Medulla oblongata (tissue), 1 donor: ENCODE results near the gene ABTB1.
A peak's percentile ranks its signal among the peaks of the same experiment; 100 is the strongest.

Experiments
- DNase-seq: peaks from one replicate; pipeline ENCODE4 v3.0.0-alpha.2; 2015; ENCODE audit errors: extremely low spot score

The ABTB1 gene

DNA sequence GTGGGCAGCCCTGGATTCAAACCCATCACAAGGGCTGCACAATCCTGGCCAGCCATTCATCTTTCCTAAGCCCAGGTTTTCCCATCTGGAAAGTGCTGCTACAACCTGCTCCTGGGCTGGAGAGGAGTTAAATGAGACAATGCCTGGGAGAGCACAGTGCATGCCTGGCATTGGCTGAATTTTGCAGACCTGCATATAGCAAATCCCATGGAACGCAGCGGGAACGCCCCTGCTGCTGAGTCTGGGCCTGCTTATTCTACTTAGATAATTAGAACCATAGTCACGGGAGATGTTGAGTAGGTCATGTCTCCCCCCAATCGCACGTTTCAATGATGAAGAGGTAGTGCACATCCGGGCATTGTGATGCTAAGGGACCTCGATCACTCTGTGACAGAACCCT is 46.6 kb downstream of the ABTB1 start:
- DNase-seq = no peak

DNA sequence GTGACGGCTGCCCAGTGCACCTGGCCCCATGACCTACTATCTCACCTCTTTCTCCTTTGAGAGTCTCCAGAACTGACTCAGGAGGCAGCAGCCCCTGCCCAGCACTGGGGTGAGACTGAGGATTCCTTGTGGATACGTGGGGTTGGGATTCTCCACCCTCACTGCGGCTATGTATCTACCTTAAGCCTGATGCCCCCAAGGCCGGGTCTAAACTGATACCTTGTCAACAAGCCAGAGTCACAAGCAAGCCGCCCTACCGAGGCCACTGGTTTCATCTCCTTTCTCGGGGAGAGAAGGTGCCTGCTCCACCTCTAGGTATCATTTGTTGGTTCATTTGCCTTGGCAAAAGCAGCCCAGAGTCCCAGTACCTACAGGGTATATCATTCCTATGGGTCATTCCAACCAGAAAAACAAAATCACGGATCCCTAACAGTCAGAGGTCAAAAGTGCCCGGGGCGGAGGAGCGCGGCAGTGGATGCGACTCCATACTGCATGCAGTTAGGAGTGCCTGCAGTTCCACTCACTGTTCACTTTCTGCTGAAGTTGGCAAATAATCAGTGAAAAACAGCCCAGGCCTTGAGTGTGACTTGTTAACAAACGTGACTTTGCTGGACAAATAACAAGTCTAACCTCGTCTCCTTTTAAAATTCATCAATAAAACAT is 47.5 kb downstream of the ABTB1 start:
- no peak for DNase-seq

DNA sequence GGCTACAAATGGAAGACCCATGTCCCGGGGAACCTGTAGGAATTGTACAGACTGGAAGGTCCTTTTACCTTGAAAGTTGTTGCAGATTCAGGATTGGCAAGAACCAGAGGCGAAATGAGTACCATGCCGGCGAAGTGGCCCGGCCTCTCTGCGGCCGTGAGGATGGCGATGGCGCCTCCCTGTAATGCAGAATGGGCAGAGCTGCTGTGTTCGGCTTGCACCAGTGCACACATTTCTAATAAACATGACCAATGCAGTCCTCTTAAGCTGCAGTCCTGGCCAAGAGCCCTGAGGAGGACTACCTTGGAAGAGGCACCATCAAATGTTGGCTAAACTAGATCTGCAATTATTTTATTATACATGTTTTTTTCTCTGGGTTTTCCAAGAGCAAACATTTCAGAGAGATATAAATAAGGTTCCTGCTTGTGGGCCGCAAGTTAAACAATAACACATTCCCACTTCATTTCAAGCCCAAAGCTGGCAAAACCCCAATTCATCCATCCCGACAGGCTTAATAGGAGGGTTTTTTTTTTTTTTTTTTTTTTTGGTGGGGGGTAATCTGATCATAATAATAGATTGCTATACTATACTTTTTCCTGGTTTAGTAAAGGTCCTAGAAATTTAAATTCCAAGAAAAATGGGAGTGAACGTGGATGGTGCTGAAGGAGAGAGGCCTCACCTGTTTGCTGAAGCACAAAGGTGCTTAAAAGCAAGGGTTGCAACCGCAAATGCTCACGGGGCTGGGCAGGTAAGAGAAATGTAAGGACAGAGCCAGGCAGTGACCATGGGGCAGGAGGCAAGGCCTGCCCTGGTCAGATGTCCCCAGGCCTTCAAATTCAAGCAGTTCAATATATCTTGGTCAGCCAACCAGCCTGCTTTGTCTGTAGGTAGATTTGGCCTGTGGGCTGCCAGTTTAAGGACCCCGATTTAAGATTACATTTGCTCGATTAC is 48.5 kb downstream of the ABTB1 start:
- DNase-seq = no peak

DNA sequence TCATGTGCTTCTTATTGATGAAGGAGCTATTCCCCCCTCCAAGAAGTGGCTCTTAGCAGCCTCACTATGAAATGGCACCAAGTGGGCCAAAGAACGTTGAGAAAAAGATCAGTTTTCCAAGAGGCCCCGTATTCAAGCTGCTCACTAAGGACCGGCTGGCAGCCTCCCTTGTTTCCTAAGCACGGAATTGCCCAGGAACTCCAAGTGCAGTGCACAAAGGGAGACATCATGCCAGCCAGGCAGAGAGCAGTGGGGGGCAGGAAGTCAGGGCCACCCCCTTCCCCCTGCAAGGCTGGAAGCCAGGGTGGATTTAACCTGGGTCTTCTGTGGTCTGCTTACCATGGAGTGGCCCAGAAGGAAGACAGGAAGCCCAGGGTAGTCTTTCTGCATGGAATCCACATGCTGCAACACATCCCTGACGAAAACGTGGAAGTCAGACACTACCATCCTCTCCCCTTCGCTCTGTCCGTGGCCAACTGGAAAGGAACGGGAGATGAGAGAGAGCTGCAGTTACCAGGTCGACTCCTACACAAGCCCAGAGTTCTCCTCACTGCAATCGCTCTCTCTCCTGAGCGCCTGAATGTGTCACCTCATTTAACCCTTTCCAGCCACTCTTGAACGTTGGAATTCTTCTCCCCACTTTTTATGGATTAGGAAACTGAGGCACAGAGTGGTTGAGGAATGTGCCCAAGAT is 49.5 kb downstream of the ABTB1 start:
- DNase-seq = no peak

DNA sequence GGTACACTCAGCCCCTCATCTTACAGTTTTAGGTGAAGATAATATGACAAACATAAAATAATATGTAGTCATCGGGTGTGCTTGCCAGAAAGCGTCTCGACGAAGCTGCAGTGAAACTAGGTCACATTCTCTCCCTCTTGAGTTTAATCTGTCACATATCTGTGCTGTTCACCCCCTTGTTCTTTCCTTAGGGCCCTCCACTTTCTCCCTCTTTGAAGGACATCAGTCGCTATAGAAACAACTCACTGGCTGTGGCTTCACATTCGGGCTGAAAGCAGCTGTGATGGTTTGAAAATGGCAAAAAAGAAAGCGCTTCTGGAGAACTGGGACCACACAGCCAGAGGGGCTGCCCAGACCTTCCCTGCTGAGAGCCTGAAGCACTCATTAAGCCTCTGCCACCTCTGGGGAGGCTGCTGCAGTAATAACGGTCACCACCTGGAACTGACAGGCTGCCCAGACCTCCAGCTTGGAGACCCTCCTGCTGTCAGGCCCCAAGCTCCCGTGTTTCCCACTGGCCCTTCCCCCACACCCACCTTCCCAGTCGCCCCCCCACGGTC is 50.3 kb downstream of the ABTB1 start:
- DNase-seq = no peak

DNA sequence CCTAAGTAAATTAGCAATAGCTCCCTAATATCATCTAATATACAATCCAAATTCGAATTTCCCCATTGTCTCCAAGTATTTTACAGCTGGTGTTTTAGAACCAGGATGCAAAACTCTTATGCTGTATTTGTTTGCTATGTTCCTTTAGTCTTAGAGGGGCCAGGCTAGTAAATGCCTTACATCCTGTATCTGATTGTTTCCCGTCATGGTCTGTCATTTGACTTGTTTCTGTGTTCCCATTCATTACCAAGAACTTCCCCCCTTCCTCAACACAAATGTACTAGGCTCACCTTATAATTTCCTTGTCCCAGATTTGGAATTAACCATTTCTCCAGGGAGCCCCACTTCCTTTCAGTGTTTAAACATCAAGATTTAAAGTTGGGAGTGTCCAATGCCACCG is 54.1 kb downstream of the ABTB1 start:
- DNase-seq = no peak

DNA sequence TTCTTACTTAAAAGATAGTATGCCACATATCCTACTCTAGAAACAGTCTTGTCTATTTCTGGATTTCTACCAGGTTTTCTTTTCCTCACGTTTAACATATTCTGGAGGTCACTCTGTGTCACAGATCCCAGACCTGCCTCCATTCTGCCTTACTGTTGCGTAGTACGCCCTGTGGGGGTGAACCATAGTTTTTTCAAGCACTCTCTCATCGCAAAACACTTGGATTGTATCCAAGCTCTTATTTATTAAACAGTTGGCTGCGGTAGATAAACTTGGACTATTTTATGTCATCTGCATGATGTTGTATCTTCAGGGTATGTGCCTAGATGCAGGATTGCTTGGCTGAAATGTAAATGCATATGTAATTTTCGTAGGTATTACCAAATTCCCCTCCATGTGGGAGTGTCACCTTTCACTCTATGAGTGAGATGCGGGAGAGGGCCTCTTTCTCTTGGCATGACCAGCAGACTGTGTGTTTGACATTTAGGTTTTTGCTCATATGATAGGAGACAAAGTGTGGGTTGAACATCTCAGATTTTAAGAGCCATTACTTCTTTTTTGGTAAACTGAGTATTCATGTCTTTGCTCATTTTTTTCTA is 55.8 kb downstream of the ABTB1 start:
- DNase-seq = no peak

DNA sequence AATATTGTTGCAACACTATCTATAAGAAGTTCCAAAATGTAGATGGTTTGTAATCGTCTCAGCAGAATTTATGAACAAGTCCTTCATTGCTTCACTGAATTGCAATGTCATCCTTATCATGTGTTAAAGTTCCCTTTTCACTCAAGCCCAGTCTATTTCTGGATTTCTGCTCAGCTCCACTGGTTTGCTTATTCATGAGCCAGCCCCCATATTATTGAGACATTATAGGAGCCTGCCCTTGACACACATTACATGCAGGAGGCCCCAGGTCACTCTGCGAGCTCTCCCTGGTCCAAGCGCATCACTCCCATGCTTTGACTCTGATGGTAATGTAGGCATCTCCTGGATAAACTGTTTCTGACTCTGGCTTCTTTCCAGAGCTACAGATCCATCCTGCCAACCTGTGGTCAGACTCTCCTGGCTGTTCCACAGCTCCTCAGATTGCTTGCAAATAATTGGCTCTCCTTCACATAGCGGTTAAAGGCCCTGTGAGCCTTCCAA is 56.9 kb downstream of the ABTB1 start:
- peak; percentile 75 for DNase-seq

DNA sequence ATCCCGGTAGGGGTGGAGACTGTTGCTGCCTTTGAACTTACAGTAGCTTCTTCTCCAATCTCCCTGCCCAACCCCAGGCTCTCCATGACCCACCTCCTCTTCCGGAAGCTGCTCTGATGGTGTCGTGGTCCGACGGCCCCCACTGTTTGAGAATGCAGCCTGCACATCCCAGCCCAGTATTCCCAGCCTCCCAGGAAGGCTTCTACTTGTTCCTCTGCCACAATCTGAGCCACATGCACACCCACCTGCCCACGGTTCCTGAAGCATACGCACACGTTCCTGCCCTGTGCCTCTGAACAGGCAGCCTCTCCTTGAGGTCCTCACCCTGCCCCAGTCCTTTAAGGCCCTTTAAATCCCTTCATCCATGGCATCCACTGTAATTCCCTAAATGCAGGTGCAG is 57.4 kb downstream of the ABTB1 start:
- no peak for DNase-seq
